CD14-positive monocyte (primary cell): Measurements from ENCODE around the gene RFX2. TPM values are rescaled to one million over a fixed set of nuclear protein-coding genes. Genes with fewer than 3 reads are reported as not detected.
"Not testable (repeated sequence)": the region's sequence is repeated elsewhere in the genome, so short reads cannot be mapped to it uniquely, and the experiment has no call there.

Experiments
- DNase-seq, 3 donors: peaks; one replicate each; pipeline ENCODE4 v3.0.0-alpha.2; 2011 to 2022
- H2AFZ ChIP-seq: 2 replicates; pipeline ENCODE4 v1.6.0; 2012; ENCODE audit warnings: mild to moderate bottlenecking, low read depth, low read length, inconsistent platforms; ENCODE audit not compliant: insufficient read depth, poor library complexity, severe bottlenecking
- H3K27ac ChIP-seq, 2 donors: 1 replicate in 1 of 2; 2 replicates in 1 of 2; pipeline ENCODE4 v1.5.1; 2012 to 2013; ENCODE audit warnings: low read length in 2 of 2, control low read depth in 1 of 2, inconsistent platforms in 1 of 2, low read depth in 1 of 2, mild to moderate bottlenecking in 1 of 2
- H3K27me3 ChIP-seq, 2 donors: one replicate each; pipeline versions ENCODE4 v1.6.0 to v1.6.1; 2011 to 2013; ENCODE audit warnings: low read length in 2 of 2; ENCODE audit not compliant: control insufficient read depth in 2 of 2, insufficient read depth in 2 of 2
- H3K36me3 ChIP-seq, 2 donors: replicated peaks in 1 of 2; 1 replicate in 1 of 2; 2 replicates in 1 of 2; pipeline versions ENCODE4 v1.5.1 to v1.6.1; 2012 to 2013; ENCODE audit warnings: low read length in 2 of 2, control low read depth in 1 of 2, inconsistent platforms in 1 of 2, mild to moderate bottlenecking in 1 of 2; ENCODE audit not compliant: insufficient read depth in 2 of 2, control insufficient read depth in 1 of 2
- H3K4me1 ChIP-seq, 2 donors: 1 replicate in 1 of 2; 2 replicates in 1 of 2; pipeline versions ENCODE4 v1.5.1 to v1.6.1; 2012 to 2013; ENCODE audit warnings: low read length in 2 of 2, control low read depth in 1 of 2, inconsistent platforms in 1 of 2, mild to moderate bottlenecking in 1 of 2, moderate library complexity in 1 of 2; ENCODE audit not compliant: insufficient read depth in 2 of 2, control insufficient read depth in 1 of 2
- H3K4me2 ChIP-seq: replicated peaks from 2 replicates; pipeline ENCODE3; 2012; ENCODE audit warnings: low read length, moderate library complexity, mild to moderate bottlenecking; ENCODE audit not compliant: poor library complexity, severe bottlenecking; ENCODE audit errors: extremely low read depth
- H3K4me3 ChIP-seq, 3 experiments: fragments of 200-600 bp in 1 of 3; sonication (generic) in 1 of 3; replicated peaks in 1 of 3; 1 replicate in 2 of 3; 2 replicates in 1 of 3; pipeline ENCODE4 v1.5.1; 2011 to 2013; ENCODE audit warnings: low read length in 3 of 3, mild to moderate bottlenecking in 3 of 3, control low read depth in 2 of 3, low read depth in 2 of 3, inconsistent platforms in 1 of 3, moderate library complexity in 1 of 3
- H3K79me2 ChIP-seq: 2 replicates; pipeline ENCODE4 v1.6.0; 2012; ENCODE audit warnings: mild to moderate bottlenecking, control low read depth, inconsistent platforms, low read length, moderate library complexity; ENCODE audit not compliant: insufficient read depth
- H3K9ac ChIP-seq: 2 replicates; pipeline ENCODE4 v1.6.0; 2017; ENCODE audit warnings: low read length, mild to moderate bottlenecking; ENCODE audit not compliant: insufficient read depth, poor library complexity, severe bottlenecking
- H3K9me3 ChIP-seq, 2 donors: replicated peaks in 1 of 2; 1 replicate in 1 of 2; 2 replicates in 1 of 2; pipeline versions ENCODE4 v1.5.1 to v1.6.1; 2012 to 2013; ENCODE audit warnings: low read length in 2 of 2, control low read depth in 1 of 2; ENCODE audit not compliant: control insufficient read depth in 1 of 2, insufficient read depth in 1 of 2
- H4K20me1 ChIP-seq: 2 replicates; pipeline ENCODE4 v1.6.0; 2012; ENCODE audit warnings: mild to moderate bottlenecking, low read length, control low read depth, moderate library complexity; ENCODE audit not compliant: insufficient read depth
- H3K27ac Mint-ChIP-seq, 7 donors: one replicate each; pipeline ENCODE4 v1.8.0; 2020; ENCODE audit warnings: mild to moderate bottlenecking in 7 of 7, mixed read lengths in 7 of 7, moderate library complexity in 6 of 7, inconsistent platforms in 2 of 7
- H3K27me3 Mint-ChIP-seq, 3 donors: one replicate each; pipeline ENCODE4 v1.8.0; 2021 to 2022; ENCODE audit warnings: low read depth in 3 of 3, mild to moderate bottlenecking in 3 of 3, mixed read lengths in 3 of 3, moderate library complexity in 3 of 3, inconsistent platforms in 1 of 3
- H3K36me3 Mint-ChIP-seq, 2 donors: one replicate each; pipeline ENCODE4 v1.8.0; 2020; ENCODE audit warnings: mixed read lengths in 2 of 2, inconsistent platforms in 1 of 2, mild to moderate bottlenecking in 1 of 2
- H3K4me1 Mint-ChIP-seq: one replicate; pipeline ENCODE4 v1.8.0; 2020; ENCODE audit warnings: mild to moderate bottlenecking, mixed read lengths
- H3K4me3 Mint-ChIP-seq, 2 donors: one replicate each; pipeline ENCODE4 v1.8.0; 2020; ENCODE audit warnings: mild to moderate bottlenecking in 2 of 2, mixed read lengths in 2 of 2, moderate library complexity in 1 of 2
- H3K9me3 Mint-ChIP-seq, 7 donors: one replicate each; pipeline ENCODE4 v1.8.0; 2020 to 2022; ENCODE audit warnings: mixed read lengths in 7 of 7, mild to moderate bottlenecking in 6 of 7, moderate library complexity in 6 of 7, inconsistent platforms in 2 of 7
- CTCF ChIP-seq: fragments of 200-600 bp; IDR thresholded peaks from one replicate; pipeline ENCODE4 v1.8.0; 2022; ENCODE audit warnings: antibody characterized with exemption, mild to moderate bottlenecking
- WGBS: methylation state at CpG from one replicate; pipeline ENCODE4 v1.1.5; 2013; ENCODE audit warnings: missing lambda C conversion rate; ENCODE audit not compliant: insufficient coverage; 5-methylcytosine and 5-hydroxymethylcytosine counted together
- intact Hi-C, 2 donors: fragments of 100-400 bp; cut with micrococcal nuclease; formaldehyde crosslinking; loops; one replicate each; pipeline versions ENCODE4 v1.15.0 to v1.15.1; 2023
- polyA plus RNA-seq, 3 donors: library from polyadenylated mRNA; depleted of rRNA in 1 of 3; unstranded in 2 of 3; stranded (reverse) in 1 of 3; fragments of 300-500 nt in 2 of 3; fragments of >200 nt in 1 of 3; fragmentation: Illumina TruSeq in 2 of 3; gene quantifications; 1 replicate in 2 of 3; 2 replicates in 1 of 3; pipeline ENCODE4 v1.2.3, GENCODE V29; 2012 to 2021

Gene RFX2
- polyA plus RNA-seq, 3 donors, result 5.7 to 12.9 (median 8.7) TPM

GRCh38 chr19:6074709-6075403, 35.4 kb downstream of the RFX2 start:
- Histone ChIP-seq H3K9me3 (no peaks in the 10 kb centered on the region), H3K4me1 (peaks cover 22 to 28% of the 10 kb centered on the region in 2 donors), H3K27ac (no peak overlapping the region), H2AFZ (no peak overlapping the region), H3K79me2 (no peaks in the 10 kb centered on the region), H3K4me3 (no peak overlapping the region), H3K36me3 (no peaks in the 10 kb centered on the region), H3K27me3 (no peaks in the 10 kb centered on the region), H3K4me2 (no peak overlapping the region), H3K9ac (no peak overlapping the region), H4K20me1 (no peaks in the 10 kb centered on the region)
- DNase-seq, result no peak
- Mint-ChIP-seq H3K27ac (peak overlapping the region in 2 of 7 donors; percentile 47 to 79), H3K36me3 (peaks cover 13 to 18% of the 10 kb centered on the region in 2 donors), H3K4me3 (no peak overlapping the region), H3K4me1 (peaks cover 33% of the 10 kb centered on the region), H3K27me3 (peaks cover 0 to 6% (median 0%) of the 10 kb centered on the region in 3 donors), H3K9me3 (no peaks in the 10 kb centered on the region)
- TF ChIP-seq CTCF, result no peak
- intact Hi-C loops, result loop anchor here in 1 of 2 donors (5.0 kb wide), 1 partner anchor 32 kb away; no protein-coding TSS in a partner anchor
- 90% methylated on average over 4 of the region's 7 CpGs for WGBS

DNA sequence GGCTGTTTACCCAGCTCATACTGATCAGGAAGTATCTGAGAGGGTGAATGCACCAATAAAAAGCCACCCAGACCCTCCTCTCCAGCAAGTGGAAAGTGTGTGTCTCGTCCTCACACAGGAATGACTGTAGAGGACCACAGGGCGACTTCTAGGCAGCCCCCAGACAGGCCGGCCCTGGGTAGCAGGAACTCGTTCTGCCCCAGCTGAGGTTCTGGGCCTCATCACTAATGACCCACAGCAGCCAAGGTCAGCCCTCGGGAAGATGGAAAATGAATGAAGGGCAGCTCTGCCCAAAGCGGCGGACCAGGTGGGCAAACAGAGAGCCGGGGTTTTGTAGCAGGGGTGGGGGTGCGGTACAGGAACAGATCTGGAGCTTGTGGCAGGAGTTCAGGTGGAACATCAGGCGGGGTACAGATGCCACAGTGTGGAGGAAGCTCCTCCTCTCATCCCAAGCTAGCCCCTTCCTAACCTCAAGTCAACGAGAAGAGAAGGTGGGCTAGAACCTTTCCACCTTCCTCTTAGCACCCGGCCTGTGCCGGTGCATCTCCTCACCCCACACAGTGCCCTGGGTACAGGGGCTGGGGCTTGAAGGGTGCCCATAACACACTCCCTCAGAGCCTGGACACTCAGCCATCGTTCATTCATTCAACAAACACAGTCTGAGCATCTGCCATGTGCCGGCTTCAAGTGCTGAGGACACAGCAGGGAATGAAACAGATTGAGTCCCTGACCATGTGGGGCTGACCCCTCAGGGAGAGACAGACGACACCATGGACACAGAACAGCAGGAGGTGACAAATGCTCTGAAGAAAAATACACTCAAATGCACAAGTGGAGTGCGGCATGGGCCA, 36.2 kb downstream of the RFX2 start:
- Mint-ChIP-seq H3K27ac (peak overlapping the region in 4 of 7 donors; percentile 19 to 79 (median 44)), H3K27me3 (peaks cover 0 to 3% (median 2%) of the 10 kb centered on the region in 3 donors), H3K9me3 (no peaks in the 10 kb centered on the region), H3K4me3 (no peak overlapping the region), H3K4me1 (peaks cover 40% of the 10 kb centered on the region), H3K36me3 (peaks cover 16 to 18% of the 10 kb centered on the region in 2 donors)
- no peak overlapping the region for H3K9ac ChIP-seq
- intact Hi-C loops, result loop anchor here in 1 of 2 donors (5.0 kb wide), 1 partner anchor 33 kb away; no protein-coding TSS in a partner anchor
- H3K79me2 ChIP-seq, result no peaks in the 10 kb centered on the region
- H3K4me3 ChIP-seq, result no peak overlapping the region
- H3K36me3 ChIP-seq, result no peaks in the 10 kb centered on the region
- no peak overlapping the region for H2AFZ ChIP-seq
- H3K27me3 ChIP-seq, result no peaks in the 10 kb centered on the region
- H3K4me2 ChIP-seq, result no peak overlapping the region
- WGBS, result 99% methylated on average over 5 of the region's 17 CpGs
- no peak for TF ChIP-seq CTCF
- H4K20me1 ChIP-seq, result no peaks in the 10 kb centered on the region
- no peak overlapping the region for H3K27ac ChIP-seq
- no peaks in the 10 kb centered on the region for H3K9me3 ChIP-seq
- H3K4me1 ChIP-seq, result peaks cover 22 to 29% of the 10 kb centered on the region in 2 donors
- no peak for DNase-seq

DNA sequence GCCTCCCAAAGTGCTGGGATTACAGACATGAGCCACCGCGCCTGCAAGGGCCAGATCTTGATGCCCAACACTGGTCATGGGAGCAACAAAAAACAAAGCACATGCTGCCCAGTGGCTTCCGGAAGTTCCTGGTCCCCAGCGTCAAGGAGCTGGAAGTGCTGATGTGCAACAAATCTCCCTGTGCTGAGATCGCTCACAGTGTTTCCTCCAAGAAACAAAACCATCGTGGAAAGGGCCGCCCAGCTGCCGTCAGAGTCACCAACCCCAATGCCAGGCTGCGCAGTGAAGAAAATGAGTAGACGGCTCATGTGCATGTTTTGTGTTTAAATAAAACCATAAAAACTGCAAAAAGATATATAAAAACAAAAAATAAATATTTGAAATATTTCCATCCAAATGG, 37.1 kb downstream of the RFX2 start:
- DNase-seq, H3K27ac ChIP-seq, H3K9me3 Mint-ChIP-seq, H3K4me2 ChIP-seq, H3K4me3 ChIP-seq, H4K20me1 ChIP-seq, H3K9me3 ChIP-seq, H3K27me3 Mint-ChIP-seq, H3K79me2 ChIP-seq, H3K4me3 Mint-ChIP-seq, H3K27me3 ChIP-seq, H3K36me3 ChIP-seq, H3K9ac ChIP-seq, H2AFZ ChIP-seq: not testable (repeated sequence)
- intact Hi-C loops, result loop anchor here in 1 of 2 donors (5.0 kb wide), 1 partner anchor 34 kb away; no protein-coding TSS in a partner anchor
- Mint-ChIP-seq H3K4me1 (peaks cover 48% of the 10 kb centered on the region), H3K27ac (peak overlapping the region in 1 of 7 donors; percentile 48), H3K36me3 (peaks cover 16 to 18% of the 10 kb centered on the region in 2 donors)
- WGBS, result 67% methylated on average over 1 of the region's 10 CpGs
- H3K4me1 ChIP-seq, result peaks cover 28 to 38% of the 10 kb centered on the region in 2 donors
